Measurements from ENCODE around the gene GDPD3.
A peak's percentile ranks its signal among the peaks of the same experiment; 100 is the strongest.
"Not testable (repeated sequence)": the region's sequence is repeated elsewhere in the genome, so short reads cannot be mapped to it uniquely, and the experiment has no call there.

Gene GDPD3

GRCh38 chr16:30122604-30123160, 9.3 kb upstream of the GDPD3 start:
- peak; percentile 20 for DNase-seq

DNA sequence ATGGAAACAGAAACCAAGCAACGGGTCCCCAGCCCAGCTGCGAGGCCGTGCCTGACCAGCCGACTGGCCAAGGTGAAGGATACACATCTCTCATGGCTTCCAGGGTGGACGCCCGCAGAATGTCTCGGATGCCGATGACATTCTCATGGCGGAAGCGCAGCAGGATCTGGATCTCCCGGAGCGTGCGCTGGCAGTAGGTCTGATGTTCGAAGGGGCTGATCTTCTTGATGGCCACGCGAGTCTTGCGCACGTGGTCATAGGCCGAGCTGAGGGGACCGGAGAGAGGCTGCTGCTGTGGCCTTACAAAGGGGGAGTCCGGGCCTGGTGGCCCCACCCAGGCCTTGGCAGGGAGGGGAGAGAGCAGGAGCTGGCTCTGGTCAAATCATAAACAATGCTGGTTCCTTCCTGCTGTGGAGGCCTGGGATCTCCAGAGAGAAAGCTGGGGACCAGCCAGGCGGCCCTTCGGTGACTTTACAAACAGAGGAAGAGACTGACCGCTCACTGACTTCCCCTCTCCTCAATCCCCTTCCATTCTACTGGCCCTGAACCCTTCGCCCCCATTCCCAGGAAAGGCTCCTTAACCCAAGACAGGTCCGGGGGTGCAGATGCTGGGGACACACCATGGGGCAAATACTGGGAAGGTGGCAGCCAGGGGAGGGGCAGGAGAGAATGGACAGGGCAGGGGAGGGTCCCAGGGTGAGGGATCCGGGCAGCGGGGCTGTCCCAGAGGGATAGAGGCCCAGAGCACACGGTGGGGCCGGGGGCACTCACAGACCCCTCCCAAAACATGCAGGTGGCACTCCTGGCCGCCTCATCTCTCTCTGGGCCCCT, 8.6 kb upstream of the GDPD3 start:
- DNase-seq = no peak

- DNase-seq = no peak
Measured at GRCh38 chr16:30120340-30121105, 7.2 kb upstream of the GDPD3 start.

DNA sequence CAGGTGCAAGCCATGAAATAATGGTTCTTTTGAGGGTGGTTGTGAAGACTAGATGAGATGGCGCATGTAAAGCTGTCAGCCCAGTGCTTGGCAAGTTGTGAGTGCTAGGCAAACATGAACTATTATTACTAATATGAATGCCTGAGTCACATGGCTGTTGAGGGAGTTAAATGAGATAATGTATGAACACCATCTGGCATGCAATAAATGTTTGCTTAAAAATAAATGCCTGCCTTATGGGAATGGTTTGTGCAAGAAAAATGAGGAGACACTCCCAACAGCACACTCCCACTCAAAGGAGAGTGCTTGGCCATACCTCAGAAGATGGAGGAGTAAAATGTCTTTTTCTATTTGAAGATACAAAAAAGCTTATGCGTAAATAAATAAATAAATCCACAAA, 6.1 kb upstream of the GDPD3 start:
- no peak for DNase-seq

GRCh38 chr16:30117768-30118167, 4.4 kb upstream of the GDPD3 start:
- DNase-seq = no peak

GRCh38 chr16:30116291-30117207, 3.2 kb upstream of the GDPD3 start:
- no peak for DNase-seq

- DNase-seq = no peak
Measured at GRCh38 chr16:30115238-30115637, 1.9 kb upstream of the GDPD3 start.

DNA sequence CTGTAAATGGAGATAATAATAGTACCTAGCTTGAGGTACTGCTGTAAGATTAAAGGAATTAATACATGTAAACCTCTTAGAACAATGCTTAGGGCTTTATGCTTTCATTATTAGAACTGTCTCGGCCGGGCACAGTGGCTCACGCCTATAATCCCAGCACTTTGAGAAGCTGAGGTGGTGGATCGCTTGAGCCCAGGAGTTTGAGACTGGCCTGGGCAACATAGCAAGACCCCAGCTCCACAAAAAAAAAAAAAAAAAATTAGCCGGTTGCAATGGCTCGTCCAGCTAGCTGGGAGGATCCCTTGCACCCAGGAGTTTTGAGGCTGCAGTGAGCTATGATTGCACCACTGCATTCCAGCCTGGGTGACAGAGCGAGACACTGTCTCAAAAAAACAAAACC, 1.5 kb upstream of the GDPD3 start:
- DNase-seq = not testable (repeated sequence)

GRCh38 chr16:30114411-30114810, 1.1 kb upstream of the GDPD3 start:
- DNase-seq = no peak

DNA sequence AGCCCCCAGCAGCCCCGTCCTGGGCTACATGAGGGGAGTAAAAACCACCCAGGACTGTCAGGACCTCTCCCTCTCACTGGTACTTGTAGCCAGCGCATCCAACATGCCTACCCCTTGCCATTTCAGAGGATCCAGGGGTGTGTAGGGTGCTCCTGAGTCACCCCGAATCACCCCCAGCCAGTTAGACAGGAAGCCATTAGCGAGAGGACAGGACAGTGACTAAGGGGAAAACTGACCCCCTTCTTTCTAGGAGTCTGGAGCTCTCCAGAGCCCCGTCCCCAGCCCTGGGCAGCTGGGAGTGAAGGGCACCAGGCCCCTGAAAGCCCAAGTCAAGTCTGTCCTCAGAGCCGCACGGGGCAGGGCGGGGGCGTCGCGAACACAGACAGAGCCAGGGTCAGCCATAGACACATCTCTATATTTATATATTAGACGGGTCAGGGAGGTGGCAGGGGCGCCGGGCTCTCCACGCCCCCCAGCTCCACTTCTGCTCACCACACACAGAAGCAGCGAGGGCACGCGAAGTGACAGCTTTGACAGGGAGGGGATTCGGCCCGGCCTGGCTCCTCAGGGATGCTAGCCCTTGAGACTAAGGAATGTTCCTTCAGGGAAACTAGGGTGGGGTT, 485 bp upstream of the GDPD3 start:
- no peak for DNase-seq

DNA sequence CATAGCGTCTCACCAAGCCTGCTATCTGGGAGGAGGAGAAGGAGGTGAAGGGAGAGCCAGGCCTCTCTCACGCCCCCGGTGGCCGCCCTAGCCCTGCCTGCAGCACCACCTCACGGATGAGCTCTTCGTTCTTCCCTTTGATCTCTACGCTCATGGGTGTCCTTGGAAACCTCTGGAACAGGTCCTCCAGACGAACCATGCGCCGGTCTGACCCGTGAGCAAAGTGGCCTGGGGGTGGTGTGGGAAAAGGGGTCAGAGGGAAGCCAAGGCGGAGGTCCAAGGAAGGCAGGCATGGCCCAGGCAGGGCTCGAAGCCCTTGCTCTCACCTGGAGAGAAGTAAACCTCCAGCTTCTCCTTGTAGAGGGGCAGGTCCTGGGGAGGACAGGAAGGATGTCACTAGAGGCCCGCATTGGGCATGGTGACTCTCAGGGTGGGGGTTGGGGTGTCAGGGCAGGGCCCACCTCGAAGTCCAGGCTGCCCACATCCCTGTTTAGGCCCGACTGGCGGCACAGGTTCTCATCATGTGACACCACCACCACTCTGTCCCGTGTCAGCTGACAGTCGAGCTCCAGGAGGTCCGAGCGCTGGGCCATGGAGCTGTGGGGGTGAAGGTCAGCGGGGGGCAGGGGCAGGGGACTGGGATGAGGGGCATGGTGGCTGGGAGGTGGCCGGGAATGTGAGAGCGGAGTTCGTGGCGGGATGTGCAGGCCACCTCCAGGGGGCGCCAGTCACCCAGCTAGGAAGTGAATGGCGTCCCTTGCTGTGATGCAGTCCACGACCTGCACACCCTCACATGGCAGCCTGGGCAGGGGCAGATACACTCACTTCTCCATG, 923 bp downstream of the GDPD3 start:
- peak; percentile 83 for DNase-seq

- no peak for DNase-seq
Measured at GRCh38 chr16:30110661-30111060, 2.7 kb downstream of the GDPD3 start.

DNA sequence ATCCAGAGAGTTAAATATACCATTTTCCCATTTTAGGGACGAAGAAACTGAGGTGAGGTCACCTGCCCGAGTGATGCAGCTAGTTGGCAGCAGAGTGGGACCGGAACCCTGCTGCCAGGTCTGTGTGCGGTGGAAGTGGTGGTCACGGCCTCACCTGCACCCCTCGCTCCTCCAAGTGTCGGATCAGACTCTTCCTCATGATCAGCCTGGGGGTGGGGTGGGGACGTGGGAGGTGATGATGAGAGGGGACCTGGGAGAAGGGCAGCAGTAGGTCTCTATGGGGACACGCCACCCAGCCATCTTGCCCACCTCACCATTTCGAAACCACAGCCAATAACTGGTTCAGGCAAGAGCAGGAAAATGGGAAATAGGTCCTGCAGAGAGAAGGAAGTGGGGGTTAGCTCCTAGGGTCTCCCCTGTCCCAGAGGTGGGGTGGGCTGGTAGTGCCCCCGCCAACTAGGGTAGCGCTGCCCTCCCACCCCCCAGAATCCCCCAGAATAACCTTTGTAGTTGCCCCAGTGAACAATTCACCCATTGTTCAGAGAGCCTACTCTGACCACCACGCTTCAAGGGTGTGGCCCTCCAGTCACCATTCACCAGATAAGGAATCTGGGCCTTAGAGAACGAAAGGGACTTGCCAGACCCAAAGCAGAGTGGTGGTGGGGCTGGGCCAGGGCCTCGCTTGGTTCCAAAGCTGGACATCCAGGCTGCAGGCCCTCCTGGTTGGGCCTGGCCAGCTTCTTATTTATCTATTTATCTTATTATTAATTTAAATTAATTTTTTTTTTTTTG, 5.1 kb downstream of the GDPD3 start:
- DNase-seq = no peak

DNA sequence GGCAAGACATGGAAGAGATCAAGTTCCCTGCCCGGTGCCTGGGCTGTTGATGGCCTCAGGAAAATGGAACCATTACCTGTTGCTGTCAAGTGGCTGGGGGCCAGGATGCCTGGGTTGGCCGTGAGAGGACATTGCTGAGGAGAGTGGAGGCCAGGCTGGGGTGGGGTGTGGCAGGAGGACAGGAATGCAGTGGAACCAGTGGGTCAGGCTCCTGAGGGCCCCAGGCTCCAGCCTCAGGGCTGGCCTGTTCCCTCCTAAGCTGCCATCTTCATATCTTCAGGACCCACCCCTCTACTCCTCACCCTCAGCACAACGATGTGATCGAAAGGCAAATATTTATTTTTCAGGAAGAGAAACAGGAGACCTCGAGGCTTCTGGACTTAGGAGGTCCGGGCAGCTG, 8.8 kb downstream of the GDPD3 start:
- no peak for DNase-seq

DNA sequence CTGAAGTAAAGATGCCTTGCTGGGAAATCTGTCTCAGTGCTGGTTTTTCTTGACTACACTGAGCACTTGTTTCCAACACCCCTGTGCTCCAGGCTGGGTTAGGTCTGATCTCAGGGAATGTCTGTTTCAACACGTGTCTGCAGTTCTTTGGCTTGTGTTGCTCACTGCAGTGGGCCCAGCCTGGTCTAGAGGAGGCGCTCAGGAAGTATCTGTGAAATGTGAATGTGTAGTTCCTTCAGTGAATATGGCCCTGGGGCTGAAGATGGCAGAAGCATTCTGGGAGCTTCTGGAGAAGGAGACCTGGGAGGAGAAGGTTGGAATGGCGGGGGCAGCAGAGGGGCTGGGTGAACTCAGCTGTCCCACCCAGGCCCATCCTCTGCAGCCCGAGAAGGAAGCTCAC, 9.2 kb downstream of the GDPD3 start:
- DNase-seq = no peak

DNA sequence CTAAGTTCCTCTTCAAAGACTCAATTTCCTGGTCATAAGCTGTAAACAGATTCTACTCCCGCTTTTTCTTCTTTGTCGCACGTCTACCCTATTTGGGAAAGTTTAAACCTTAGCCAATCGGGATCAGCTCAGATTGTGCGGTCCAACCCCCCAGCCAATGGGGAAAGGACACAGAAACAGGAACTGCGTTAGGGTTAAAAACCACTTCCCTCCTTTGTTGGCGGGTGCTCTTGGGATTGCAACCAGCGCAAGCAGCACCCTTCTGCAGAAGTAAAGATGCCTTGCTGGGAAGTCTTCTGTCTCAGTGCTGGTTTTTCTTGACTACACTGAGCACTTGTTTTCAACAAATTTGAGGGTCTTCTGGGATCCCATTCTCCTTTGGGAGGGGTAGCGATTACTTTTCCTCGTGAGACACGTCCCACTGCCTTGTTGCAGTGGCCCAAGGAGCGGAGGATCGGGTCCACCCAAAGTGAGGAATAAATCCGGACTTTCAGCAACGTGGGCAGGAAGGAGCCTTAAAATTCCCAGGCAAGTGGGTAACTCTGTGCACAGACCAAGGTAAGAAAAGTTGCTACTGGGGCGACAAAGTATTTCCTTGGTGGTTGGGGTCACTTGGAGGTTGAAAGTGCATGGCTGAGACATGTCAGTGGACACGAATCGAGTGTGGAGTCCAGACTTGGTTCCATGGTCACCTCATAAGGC, 16.3 kb downstream of the GDPD3 start:
- no peak for DNase-seq

GRCh38 chr16:30096105-30096861, 17.1 kb downstream of the GDPD3 start, which contains the start of gene YPEL3:
Gene YPEL3 (minus strand): TSS chr16:30096213. CDS start chr16:30095482, 731 bp downstream.
- DNase-seq = peak; percentile 91

GRCh38 chr16:30095166-30096078, 17.9 kb downstream of the GDPD3 start:
- peak; percentile 24 for DNase-seq
